A549 (cell line): ENCODE measurements around the gene MCRS1. TPM values are rescaled to one million over a fixed set of nuclear protein-coding genes. Genes with fewer than 3 reads are reported as not detected.

Experiments used
- ATAC-seq, 2 experiments: fragments of 200-7000 bp in 1 of 2; fragments of >200 bp in 1 of 2; cut with Nextera tagmentation in 1 of 2; cut with Tn5 transposase in 1 of 2; 3 replicates each; pipeline versions ENCODE4 v1.8.0 to v1.9.1; 2018 to 2020; ENCODE audit warnings: mild to moderate bottlenecking in 1 of 2, moderate library complexity in 1 of 2
- CTCF ChIA-PET: fragments of 300-600 bp; sonication (Branson Sonifier 250); formaldehyde crosslinking; extraction: SDS; loops from one replicate; lab custom pipeline; 2021; ENCODE audit warnings: antibody characterized with exemption, inconsistent platforms; lab: Yijun Ruan, JAX
- POLR2A ChIA-PET: fragments of 350-600 bp; formaldehyde crosslinking; extraction: SDS; loops from one replicate; lab custom pipeline; 2021; ENCODE audit warnings: antibody characterized with exemption, inconsistent platforms; lab: Yijun Ruan, JAX
- DNase-seq, 2 experiments: peaks; one replicate each; pipeline versions ENCODE4 v3.0.0 to v3.0.0-alpha.2; 2011 to 2016; ENCODE audit warnings: low read depth in 1 of 2, low spot score in 1 of 2
- FAIRE-seq: peaks from 2 replicates; lab custom pipeline; 2011; peaks lifted over from hg19 to GRCh38; lab: Jason Lieb, UNC
- H3K27ac ChIP-seq, 2 experiments: fragments of >200 bp; sonication (Bioruptor Twin); formaldehyde crosslinking; 3 replicates each; pipeline ENCODE4 v1.5.1; 2016 to 2017
- H3K4me1 ChIP-seq: fragments of >200 bp; sonication (Bioruptor Twin); formaldehyde crosslinking; 3 replicates; pipeline ENCODE4 v1.6.1; 2016
- H3K4me2 ChIP-seq: fragments of >200 bp; sonication (Bioruptor Twin); formaldehyde crosslinking; 3 replicates; pipeline ENCODE4 v1.6.1; 2016
- H3K4me3 ChIP-seq: fragments of >200 bp; sonication (Bioruptor Twin); formaldehyde crosslinking; 3 replicates; pipeline ENCODE4 v1.5.1; 2016
- H3K9me3 ChIP-seq: fragments of >200 bp; sonication (Bioruptor Twin); formaldehyde crosslinking; 3 replicates; pipeline ENCODE4 v1.6.1; 2016
- BCL3 ChIP-seq: fragments of >200 bp; sonication (Bioruptor Twin); formaldehyde crosslinking; IDR thresholded peaks from 3 replicates; pipeline ENCODE4 v1.6.1; 2016
- BHLHE40 ChIP-seq: IDR thresholded peaks from 2 replicates; pipeline ENCODE4 v1.6.1; 2012; ENCODE audit warnings: low read depth, low read length, inconsistent platforms
- CBX8 ChIP-seq: fragments of 200-600 bp; sonication (generic); IDR thresholded peaks from 2 replicates; pipeline ENCODE4 v1.6.1; 2016
- CHD4 ChIP-seq: fragments of 200-600 bp; sonication (generic); IDR thresholded peaks from 2 replicates; pipeline ENCODE4 v1.6.1; 2016; ENCODE audit warnings: antibody characterized with exemption, mild to moderate bottlenecking, borderline replicate concordance
- E2F6 ChIP-seq: IDR thresholded peaks from 2 replicates; pipeline ENCODE4 v1.6.1; 2012; ENCODE audit warnings: low read depth, borderline replicate concordance
- ELK1 ChIP-seq: fragments of 150-350 bp; IDR thresholded peaks from 2 replicates; pipeline ENCODE4 v1.6.1; 2014; ENCODE audit warnings: low read depth, mild to moderate bottlenecking, low read length
- FOSB ChIP-seq: fragments of 250-450 bp; sonication (Bioruptor Pico); IDR thresholded peaks from 2 replicates; pipeline ENCODE4 v1.5.0; 2020; ENCODE audit warnings: mild to moderate bottlenecking, moderate library complexity
- FOSL2 ChIP-seq, 2 experiments: fragments of 450-650 bp in 1 of 2; fragments of >200 bp in 1 of 2; sonication (Bioruptor Twin) in 1 of 2; formaldehyde crosslinking; IDR thresholded peaks; 2 replicates each; pipeline versions ENCODE4 v1.5.0 to v1.6.1; 2016 to 2020; ENCODE audit warnings: mild to moderate bottlenecking in 1 of 2, moderate library complexity in 1 of 2
- FOXS1 ChIP-seq: fragments of 250-450 bp; sonication (Bioruptor Pico); IDR thresholded peaks from 2 replicates; pipeline ENCODE4 v1.5.0; 2020; ENCODE audit warnings: mild to moderate bottlenecking, moderate library complexity
- GATA3 ChIP-seq: IDR thresholded peaks from 2 replicates; pipeline ENCODE4 v1.6.1; 2012; ENCODE audit warnings: borderline replicate concordance
- HES2 ChIP-seq: fragments of >200 bp; sonication (Bioruptor Twin); formaldehyde crosslinking; IDR thresholded peaks from 2 replicates; pipeline ENCODE4 v1.6.1; 2016
- HEYL ChIP-seq: fragments of 250-450 bp; sonication (Bioruptor Pico); IDR thresholded peaks from 2 replicates; pipeline ENCODE4 v1.8.0; 2021; ENCODE audit warnings: mild to moderate bottlenecking, moderate library complexity
- HMGXB4 ChIP-seq: fragments of 250-450 bp; sonication (Bioruptor Pico); IDR thresholded peaks from 2 replicates; pipeline ENCODE4 v1.5.0; 2021; ENCODE audit warnings: mild to moderate bottlenecking, moderate library complexity, borderline replicate concordance
- HOXA7 ChIP-seq: fragments of 250-450 bp; sonication (Bioruptor Pico); IDR thresholded peaks from 2 replicates; pipeline ENCODE4 v1.5.0; 2020; ENCODE audit warnings: mild to moderate bottlenecking, moderate library complexity
- KDM1A ChIP-seq: fragments of 200-600 bp; sonication (generic); IDR thresholded peaks from 2 replicates; pipeline ENCODE4 v1.6.1; 2016; ENCODE audit warnings: low read depth, mild to moderate bottlenecking
- KDM5A ChIP-seq: fragments of 200-600 bp; sonication (generic); IDR thresholded peaks from 2 replicates; pipeline ENCODE4 v1.6.1; 2016; ENCODE audit warnings: antibody characterized with exemption, mild to moderate bottlenecking
- MYC ChIP-seq: IDR thresholded peaks from 2 replicates; pipeline ENCODE4 v1.6.1; 2012; ENCODE audit warnings: mild to moderate bottlenecking, inconsistent platforms, low read length, improper control_type of control experiment, borderline replicate concordance
- NPAS2 ChIP-seq: fragments of 250-450 bp; sonication (Bioruptor Pico); IDR thresholded peaks from 2 replicates; pipeline ENCODE4 v1.8.0; 2022; ENCODE audit warnings: mild to moderate bottlenecking, moderate library complexity, borderline replicate concordance
- NR3C1 ChIP-seq: fragments of >200 bp; sonication (Bioruptor Twin); formaldehyde crosslinking; IDR thresholded peaks from 3 replicates; pipeline ENCODE4 v1.6.1; 2017
- RARB ChIP-seq: fragments of 250-450 bp; sonication (Bioruptor Pico); IDR thresholded peaks from 2 replicates; pipeline ENCODE4 v1.8.0; 2021; ENCODE audit warnings: mild to moderate bottlenecking, moderate library complexity
- RCOR1 ChIP-seq: fragments of 150-350 bp; IDR thresholded peaks from 2 replicates; pipeline ENCODE4 v1.6.1; 2014; ENCODE audit warnings: antibody characterized with exemption, low read length, low read depth
- SMC3 ChIP-seq: fragments of >200 bp; sonication (Bioruptor Twin); formaldehyde crosslinking; IDR thresholded peaks from 3 replicates; pipeline ENCODE4 v1.6.1; 2018; ENCODE audit warnings: inconsistent platforms
- SREBF2 ChIP-seq: fragments of 450-650 bp; IDR thresholded peaks from 2 replicates; pipeline ENCODE4 v1.6.1; 2014; ENCODE audit warnings: mild to moderate bottlenecking, moderate library complexity
- TFCP2L1 ChIP-seq: fragments of 250-450 bp; sonication (Bioruptor Pico); IDR thresholded peaks from 2 replicates; pipeline ENCODE4 v1.5.0; 2021; ENCODE audit warnings: mild to moderate bottlenecking
- ZSCAN20 ChIP-seq: fragments of 250-450 bp; sonication (Bioruptor Pico); IDR thresholded peaks from 2 replicates; pipeline ENCODE4 v1.8.0; 2022; ENCODE audit warnings: mild to moderate bottlenecking, moderate library complexity
- WGBS: methylation state at CpG from one replicate; pipeline ENCODE4 v1.1.6; 2017; ENCODE audit errors: missing lambda C conversion rate; 5-methylcytosine and 5-hydroxymethylcytosine counted together
- polyA plus RNA-seq, 4 experiments: library from polyadenylated mRNA; depleted of rRNA in 3 of 4; stranded (reverse); fragments of >200 nt; fragmentation: RNase III in 1 of 4; extraction: RNeasy Plus Mini Kit Qiagen cat#74134 plus additional on column Dnase treatment in 1 of 4; gene quantifications; 2 replicates in 3 of 4; 3 replicates in 1 of 4; pipeline ENCODE4 v1.2.3, GENCODE V29; 2011 to 2017

MCRS1 gene
- polyA plus RNA-seq, 2 of the 4 experiments (the other 2 are of a cell fraction), result 64.1 to 68.5 TPM

- no peaks in the 10 kb centered on the region for H3K4me1 ChIP-seq
- ChIA-PET CTCF (interaction anchor here (0.7 to 11.4 kb wide), 12 partner anchors 9 to 254 kb away, joined by 3 to 91 read pairs (median 6); partner anchors contain the start of gene KCNH3), POLR2A (interaction anchor here (0.7 kb wide), 1 partner anchor 191 kb away, joined by 3 read pairs; no protein-coding TSS in a partner anchor)
- ATAC-seq, result no peak
- no peak for FAIRE-seq
- no peak overlapping the region for H3K27ac ChIP-seq
- DNase-seq, result no peak
- no peaks in the 10 kb centered on the region for H3K9me3 ChIP-seq
- H3K4me3 ChIP-seq, result no peak overlapping the region
- 92% methylated on average over 6 of the region's 6 CpGs for WGBS
- no peak overlapping the region for H3K4me2 ChIP-seq
- TF ChIP-seq CBX8, result no peak
- TF ChIP-seq HEYL (CRISPR knock-in tag), result no peak
- no peak for TF ChIP-seq RARB (CRISPR knock-in tag)
- no peak for TF ChIP-seq MYC
- TF ChIP-seq FOSL2 (IDR thresholded peaks at IDR 0.05), result no peak
- TF ChIP-seq FOSL2 (CRISPR knock-in tag; IDR thresholded peaks at IDR 0.05), result no peak
- no peak for TF ChIP-seq SREBF2
- no peak for TF ChIP-seq HMGXB4
- no peak for TF ChIP-seq BCL3
These were observed 17.2 kb downstream of the MCRS1 start for GRCh38 chr12:49550693-49551252.

GRCh38 chr12:49549735-49550692, 17.9 kb downstream of the MCRS1 start:
- CTCF ChIA-PET, result interaction anchor here (1.1 to 11.4 kb wide), 10 partner anchors 10 to 253 kb away, joined by 3 to 91 read pairs (median 8); partner anchors contain the start of gene KCNH3
- DNase-seq (no peak), FAIRE-seq (no peak), ATAC-seq (no peak)
- H3K4me3 ChIP-seq, result no peak overlapping the region
- no peaks in the 10 kb centered on the region for H3K9me3 ChIP-seq
- POLR2A ChIA-PET, result interaction anchor here (0.7 kb wide), 1 partner anchor 192 kb away, joined by 3 read pairs; no protein-coding TSS in a partner anchor
- 90% methylated on average over 21 of the region's 28 CpGs for WGBS
- no peaks in the 10 kb centered on the region for H3K4me1 ChIP-seq
- TF ChIP-seq GATA3 (no peak), NR3C1 (no peak), HOXA7 (CRISPR knock-in tag) (no peak), SMC3 (no peak), TFCP2L1 (CRISPR knock-in tag) (no peak), KDM1A (no peak), HES2 (no peak), ELK1 (no peak), E2F6 (no peak), FOXS1 (CRISPR knock-in tag) (no peak), RCOR1 (no peak), CHD4 (no peak), ZSCAN20 (CRISPR knock-in tag) (no peak), FOSB (CRISPR knock-in tag) (no peak), NPAS2 (CRISPR knock-in tag) (no peak), KDM5A (no peak), MYC (no peak), BHLHE40 (no peak), RARB (CRISPR knock-in tag) (no peak), SREBF2 (no peak)
- no peak overlapping the region for H3K4me2 ChIP-seq
- H3K27ac ChIP-seq, result no peak overlapping the region
